LNCaP clone FGC (cell line): ENCODE results near the gene ABLIM1.

Experiments
- DNase-seq: peaks from one replicate; pipeline ENCODE4 v3.0.0-alpha.2; 2011; ENCODE audit warnings: low read depth
- H3K4me3 ChIP-seq: 2 replicates; pipeline ENCODE4 v1.5.1; 2011; ENCODE audit warnings: mild to moderate bottlenecking, low read depth, low read length, control low read depth
- TF ChIP-seq, protein P1 (sequence below): IDR thresholded peaks from 2 replicates; pipeline ENCODE4 v1.5.1; 2012; ENCODE audit warnings: mild to moderate bottlenecking; ENCODE audit not compliant: control insufficient read depth, insufficient read depth; ENCODE audit errors: extremely low read depth

ABLIM1 gene

DNA sequence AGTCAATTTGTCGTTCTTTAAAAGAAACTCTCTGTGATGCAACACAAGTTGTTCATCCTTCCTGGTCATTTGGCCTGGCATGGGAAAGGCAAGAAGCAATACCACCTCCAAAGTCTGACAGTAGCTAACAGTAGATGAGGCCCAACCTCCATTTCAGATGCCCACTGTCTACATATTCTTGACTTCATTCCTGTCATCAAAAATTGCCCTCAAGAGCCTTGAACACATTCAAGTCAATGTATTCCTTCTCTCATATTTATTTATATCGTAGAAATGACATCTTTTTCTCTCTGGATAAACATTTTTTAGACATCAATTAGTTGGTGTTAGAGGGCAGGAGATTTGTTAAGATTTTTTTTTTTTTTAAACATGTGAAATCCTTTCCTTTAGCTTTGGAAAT is 33.7 kb downstream of the ABLIM1 start:
- no peak for DNase-seq
- no peak overlapping the region for H3K4me3 ChIP-seq
- TF ChIP-seq, protein P1, sequence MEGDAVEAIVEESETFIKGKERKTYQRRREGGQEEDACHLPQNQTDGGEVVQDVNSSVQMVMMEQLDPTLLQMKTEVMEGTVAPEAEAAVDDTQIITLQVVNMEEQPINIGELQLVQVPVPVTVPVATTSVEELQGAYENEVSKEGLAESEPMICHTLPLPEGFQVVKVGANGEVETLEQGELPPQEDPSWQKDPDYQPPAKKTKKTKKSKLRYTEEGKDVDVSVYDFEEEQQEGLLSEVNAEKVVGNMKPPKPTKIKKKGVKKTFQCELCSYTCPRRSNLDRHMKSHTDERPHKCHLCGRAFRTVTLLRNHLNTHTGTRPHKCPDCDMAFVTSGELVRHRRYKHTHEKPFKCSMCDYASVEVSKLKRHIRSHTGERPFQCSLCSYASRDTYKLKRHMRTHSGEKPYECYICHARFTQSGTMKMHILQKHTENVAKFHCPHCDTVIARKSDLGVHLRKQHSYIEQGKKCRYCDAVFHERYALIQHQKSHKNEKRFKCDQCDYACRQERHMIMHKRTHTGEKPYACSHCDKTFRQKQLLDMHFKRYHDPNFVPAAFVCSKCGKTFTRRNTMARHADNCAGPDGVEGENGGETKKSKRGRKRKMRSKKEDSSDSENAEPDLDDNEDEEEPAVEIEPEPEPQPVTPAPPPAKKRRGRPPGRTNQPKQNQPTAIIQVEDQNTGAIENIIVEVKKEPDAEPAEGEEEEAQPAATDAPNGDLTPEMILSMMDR, result no peak

DNA sequence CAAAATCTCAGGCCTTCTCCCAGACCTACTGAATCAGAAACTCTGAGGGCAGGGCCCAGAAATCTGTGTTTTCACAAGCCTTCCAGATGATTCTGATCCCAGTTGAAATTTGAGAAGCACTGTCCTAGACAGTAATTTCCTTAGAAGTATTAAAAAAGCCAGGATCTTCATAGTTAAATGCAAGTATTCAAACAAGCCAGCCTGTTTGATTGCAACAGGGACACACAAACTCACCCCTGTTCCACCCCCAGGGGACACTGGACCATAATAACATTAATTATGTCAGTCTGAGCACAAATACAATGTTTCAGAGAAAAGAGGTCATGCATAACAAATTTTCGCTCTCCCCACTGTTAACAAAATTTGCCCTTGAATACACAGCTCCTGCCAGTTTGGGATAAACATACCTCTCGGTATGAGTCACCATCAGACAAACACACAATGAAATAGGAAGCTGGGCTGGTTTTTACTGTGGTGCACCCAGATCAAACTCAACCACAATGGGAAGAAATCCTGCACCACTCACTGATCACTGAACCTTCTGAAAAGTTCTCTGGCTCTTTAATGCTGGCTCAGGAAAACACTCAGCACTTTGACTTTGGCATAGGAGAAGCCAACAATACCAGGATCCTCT is 34.3 kb downstream of the ABLIM1 start:
- peak; percentile 27 for DNase-seq
- no peak overlapping the region for H3K4me3 ChIP-seq
- TF ChIP-seq, protein P1, result no peak

DNA sequence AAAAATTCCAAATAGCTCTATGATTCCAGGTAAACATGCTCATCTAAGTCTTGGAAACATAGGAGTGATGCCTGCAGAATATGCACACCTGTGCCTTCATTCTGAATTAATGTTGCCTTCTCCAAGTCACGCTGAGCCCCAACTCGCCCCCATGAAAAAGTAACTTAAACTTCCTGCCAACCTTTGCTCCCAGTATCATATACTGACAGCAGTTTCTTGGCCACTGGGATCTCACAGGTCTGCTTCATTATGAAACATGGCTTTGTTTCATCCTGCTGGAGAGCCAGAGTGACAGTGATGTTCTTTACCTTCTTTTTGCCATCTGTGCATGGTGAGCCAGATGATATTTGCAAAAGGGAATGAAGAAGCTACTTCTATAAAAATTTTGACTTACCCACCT is 34.9 kb downstream of the ABLIM1 start:
- TF ChIP-seq, protein P1, result no peak

GRCh38 chr10:114618722-114619121 is 39.4 kb downstream of the ABLIM1 start:
- TF ChIP-seq, protein P1, result no peak
- no peak for DNase-seq
- no peak overlapping the region for H3K4me3 ChIP-seq

More for the DNA sequence above, 34.9 kb downstream of the ABLIM1 start:
- no peak overlapping the region for H3K4me3 ChIP-seq
- DNase-seq, result no peak

- TF ChIP-seq, protein P1, result no peak
- no peak overlapping the region for H3K4me3 ChIP-seq
- no peak for DNase-seq
These were observed 41.6 kb downstream of the ABLIM1 start for GRCh38 chr10:114616516-114616915.

DNA sequence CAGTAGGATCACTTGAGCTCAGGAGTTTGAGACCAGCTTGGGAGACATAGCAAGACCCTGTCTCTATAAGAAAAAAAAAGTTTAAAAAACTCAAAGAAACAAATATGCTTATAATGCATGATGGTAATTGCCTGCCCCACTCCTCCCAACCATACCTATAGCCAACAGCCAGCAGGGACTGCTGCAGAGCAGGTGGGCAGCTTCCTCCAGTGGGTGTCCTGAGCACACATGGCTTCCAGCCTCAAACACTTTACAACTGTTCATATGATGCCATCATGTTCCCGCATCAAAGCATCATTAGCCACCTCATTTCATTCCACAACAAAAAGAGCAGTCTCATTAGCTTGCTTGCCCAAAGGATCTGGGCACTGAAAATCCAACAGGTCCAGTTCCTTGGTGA is 42.0 kb downstream of the ABLIM1 start:
- no peak for DNase-seq
- TF ChIP-seq, protein P1, result no peak
- no peak overlapping the region for H3K4me3 ChIP-seq

DNA sequence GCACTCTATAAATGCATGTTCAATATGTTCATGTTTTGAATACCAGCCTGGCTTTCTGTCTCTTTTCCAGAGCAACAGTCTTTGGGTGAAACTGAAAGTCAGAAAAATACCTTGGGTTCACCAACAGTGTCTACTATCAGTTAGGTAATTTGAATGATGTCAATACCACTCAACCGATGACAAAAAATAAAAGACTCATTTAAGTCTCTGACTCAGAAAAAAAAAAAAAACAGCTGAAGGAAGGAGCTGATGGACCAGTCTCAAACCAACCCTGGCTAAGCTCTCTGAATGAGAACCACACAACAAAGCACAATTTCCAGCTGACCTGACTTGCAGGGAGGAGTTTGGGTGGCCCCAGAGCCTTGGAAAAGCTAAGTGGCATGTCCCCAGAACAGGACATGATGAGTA is 42.5 kb downstream of the ABLIM1 start:
- TF ChIP-seq, protein P1, result no peak
- no peak overlapping the region for H3K4me3 ChIP-seq
- DNase-seq, result no peak
